GM19467 (cell line): ENCODE data around the gene TPRG1.
A peak's percentile ranks its signal among the peaks of the same experiment; 100 is the strongest.

Source experiments
- ATAC-seq: cut with Tn5 transposase; IDR thresholded peaks from one replicate; pipeline ENCODE4 v1.9.1; 2021; ENCODE audit warnings: mild to moderate bottlenecking, moderate library complexity; ENCODE audit not compliant: unreplicated experiment

The TPRG1 gene

DNA sequence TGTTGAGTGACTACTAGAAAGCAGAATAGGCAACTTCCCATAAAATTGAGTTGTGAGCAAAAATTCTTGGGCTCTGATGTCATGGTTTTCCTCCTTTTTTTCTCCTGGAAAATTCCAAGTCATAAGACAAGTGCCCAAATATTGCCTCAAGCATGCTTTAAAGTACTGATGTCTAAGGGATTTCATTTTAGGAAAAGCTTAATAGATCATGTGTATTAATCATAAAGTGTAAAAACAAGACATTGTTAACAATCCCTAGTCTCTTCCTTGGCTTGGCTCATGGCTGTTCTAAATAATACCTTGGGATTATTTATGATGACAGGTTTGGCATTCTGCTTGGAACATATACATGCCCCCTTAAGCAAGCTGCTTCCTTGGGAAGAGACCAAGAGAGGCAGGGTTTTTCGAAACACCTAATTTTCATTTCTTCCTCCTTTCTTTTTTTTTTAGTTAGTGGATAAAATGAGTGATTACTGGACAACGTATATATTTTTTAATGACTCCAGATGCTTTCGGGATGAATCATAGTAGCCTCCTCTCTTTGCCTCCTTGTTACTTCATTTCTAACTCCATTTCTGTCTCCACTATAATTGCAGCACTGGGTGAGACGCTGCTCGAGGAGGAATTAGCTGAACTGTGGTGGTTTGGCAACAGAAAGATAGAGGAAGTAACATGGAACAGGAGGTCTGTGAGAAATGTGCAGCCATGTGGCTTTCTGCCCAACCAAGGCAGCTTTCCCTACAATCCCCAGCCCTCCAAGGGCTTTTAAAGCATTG lies 104.9 kb downstream of the TPRG1 start:
- no peak for ATAC-seq

DNA sequence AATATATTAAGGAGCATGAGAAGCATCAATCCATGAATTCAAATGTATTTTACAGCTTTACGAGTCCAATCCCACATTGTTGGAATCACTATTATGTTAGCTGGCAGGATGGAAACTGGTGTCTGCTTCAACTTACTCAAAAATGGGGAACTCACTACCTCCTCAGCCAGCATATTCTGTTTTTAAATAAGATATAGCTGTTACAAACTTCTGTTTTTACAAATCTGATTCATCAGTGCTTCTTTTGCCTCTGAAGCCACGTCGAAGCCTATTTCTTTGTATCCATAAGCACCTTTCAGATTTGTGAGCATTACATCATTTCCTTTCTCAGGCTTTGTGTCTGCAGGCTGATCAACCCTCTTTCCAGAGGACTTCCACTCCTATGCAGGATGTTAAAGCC lies 105.9 kb downstream of the TPRG1 start:
- no peak for ATAC-seq

DNA sequence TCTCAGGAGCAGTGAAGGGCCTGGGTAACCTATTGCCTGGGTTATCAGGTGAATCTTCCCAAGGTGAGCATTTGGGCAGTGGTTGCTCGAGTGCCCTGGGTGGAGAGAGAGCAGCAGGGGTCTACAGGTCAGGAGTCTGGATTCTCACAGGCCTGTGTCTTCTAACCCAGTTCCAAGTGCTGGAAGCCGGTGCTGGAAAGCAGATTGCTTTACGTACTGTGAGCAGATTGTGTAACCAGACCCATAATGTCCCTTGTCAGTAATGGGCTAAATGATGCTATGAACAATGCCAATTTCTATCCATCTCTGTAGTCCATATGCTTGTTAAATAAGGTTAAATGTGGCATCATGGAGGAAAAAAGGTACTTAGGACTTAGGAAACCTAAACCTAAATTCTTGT lies 106.5 kb downstream of the TPRG1 start:
- no peak for ATAC-seq

DNA sequence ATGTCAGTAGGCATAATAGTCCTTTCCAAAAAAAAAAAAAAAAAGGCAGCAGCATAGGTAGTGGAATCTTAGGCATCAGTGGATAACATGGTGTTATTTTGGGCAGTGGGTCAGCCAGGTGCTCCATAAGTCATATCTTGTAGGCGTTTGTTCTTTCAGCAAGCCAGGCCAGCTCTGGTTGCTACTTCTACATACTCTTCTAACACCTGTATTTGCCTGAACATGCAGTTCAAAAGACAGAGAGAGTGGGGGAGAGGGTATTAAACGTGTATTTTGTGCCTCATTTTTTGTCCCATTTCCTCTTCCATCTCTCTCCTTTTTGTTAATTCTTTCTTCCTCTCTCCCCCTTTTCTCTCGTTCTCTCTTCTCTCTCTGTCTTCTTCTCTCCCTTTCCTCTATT lies 110.4 kb downstream of the TPRG1 start:
- ATAC-seq: no peak

DNA sequence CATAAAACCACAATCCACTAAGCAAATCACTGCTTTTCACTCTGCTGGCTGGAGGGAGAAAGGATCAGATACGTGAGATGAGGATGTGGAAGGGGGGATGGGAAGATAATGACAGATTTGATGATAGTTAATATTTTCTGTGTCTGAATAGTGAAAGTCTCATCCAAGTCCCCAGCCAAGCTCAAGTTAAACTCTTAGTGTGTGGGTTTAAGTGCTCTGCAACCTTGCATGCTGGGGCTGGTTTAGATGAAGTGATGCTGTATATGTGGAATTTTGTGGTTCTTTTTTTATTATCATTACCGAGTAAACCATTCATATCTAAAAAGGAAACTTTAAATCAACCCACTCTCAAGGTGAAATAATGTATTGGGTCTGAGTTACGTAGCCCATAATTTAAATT lies 111.0 kb downstream of the TPRG1 start:
- ATAC-seq: no peak

DNA sequence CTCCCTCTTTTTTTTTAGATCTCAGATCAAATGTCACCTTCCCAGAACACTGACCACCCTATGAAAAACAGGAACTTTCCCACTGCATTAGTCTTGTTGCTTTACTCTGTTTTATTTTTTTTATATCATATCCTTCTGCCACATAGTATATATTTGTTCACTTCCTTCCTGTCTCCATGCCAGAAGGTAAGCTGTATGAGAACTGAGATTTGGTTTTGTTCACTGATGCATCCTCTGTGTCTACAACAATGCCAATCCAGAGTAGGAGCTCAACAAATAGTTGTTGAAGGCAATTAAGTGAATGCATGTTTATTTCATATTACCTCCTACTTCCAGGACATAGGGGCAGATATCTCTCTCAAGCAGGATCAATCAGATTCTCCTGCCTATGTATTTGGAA lies 114.4 kb downstream of the TPRG1 start:
- no peak for ATAC-seq

DNA sequence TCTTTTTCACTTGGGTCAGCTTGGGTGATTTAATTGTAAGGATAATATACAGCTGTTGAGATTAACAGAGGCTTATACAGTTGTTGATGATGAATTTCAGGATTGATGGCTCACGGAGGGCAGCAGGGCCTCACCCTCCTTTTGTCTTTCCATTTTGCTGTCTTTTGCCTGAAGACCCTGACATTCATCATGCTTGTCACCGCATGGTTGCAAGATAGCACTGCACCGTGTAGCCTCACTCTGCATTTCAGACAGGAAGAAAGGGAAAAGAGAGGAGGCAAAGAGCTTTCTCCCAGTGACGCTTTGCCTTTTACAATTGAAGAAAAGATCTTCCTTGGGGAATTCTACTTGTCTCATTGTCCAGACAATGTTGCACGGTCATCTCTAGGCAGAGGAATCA lies 115.1 kb downstream of the TPRG1 start:
- ATAC-seq: no peak

DNA sequence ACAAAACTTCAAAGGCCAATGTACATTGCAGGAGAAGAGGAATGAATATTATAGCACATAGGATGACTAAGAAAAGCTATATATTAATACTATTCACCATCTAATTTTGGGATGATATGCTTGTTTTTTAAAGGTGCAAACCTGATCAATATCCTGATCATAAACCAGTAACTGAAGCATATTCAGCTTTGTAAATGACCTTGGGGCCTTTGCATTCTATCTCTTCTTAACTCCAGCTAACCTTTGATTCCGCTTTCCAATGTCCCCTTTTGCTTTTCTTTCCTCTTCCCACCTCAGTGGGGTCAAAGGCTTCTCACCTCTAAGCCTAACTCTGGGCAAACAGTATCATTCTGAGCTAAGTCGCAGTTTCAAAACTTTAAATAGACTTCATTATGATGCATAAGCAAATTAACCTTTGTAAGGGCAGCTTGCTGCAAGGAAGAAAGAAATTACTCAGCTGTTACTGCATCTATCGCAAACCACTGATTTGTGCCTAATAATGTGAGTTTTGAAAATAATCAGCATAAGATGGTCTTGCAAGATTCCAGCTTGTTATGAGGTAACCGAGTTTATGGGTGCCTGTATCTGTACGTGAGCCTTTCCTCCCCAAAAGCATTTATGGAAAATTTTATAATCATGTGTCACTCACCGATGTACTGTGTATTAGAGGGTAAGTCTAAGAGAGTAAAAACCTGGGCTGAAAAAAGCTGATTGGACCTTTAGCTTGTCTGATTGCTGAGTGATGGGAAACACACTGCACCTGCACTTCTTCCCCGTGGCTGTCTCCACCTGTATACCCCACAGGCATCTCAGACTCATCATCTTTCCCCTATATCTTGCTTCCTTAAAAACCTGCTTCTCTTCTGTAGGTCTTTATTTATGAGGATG lies 116.8 kb downstream of the TPRG1 start:
- peak; percentile 95 for ATAC-seq

DNA sequence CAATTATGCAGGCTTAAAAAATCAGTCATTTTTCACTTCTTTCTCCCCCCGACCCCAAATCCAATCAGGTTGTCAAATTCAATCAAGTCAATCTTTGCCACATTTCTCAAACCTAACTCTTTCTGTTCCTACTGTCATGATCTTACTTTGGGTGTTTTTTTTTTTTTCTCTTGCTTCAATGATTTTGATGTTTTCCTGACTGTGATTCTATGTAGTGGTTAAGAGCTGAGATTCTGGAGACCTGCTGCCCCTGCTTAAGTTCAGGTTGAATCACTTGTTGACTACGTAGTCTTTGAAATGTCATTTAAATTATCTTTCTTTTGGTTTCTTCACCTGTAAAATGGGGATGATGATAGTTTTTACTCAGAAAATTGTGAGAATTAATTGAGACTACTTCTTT lies 117.5 kb downstream of the TPRG1 start:
- ATAC-seq: no peak

DNA sequence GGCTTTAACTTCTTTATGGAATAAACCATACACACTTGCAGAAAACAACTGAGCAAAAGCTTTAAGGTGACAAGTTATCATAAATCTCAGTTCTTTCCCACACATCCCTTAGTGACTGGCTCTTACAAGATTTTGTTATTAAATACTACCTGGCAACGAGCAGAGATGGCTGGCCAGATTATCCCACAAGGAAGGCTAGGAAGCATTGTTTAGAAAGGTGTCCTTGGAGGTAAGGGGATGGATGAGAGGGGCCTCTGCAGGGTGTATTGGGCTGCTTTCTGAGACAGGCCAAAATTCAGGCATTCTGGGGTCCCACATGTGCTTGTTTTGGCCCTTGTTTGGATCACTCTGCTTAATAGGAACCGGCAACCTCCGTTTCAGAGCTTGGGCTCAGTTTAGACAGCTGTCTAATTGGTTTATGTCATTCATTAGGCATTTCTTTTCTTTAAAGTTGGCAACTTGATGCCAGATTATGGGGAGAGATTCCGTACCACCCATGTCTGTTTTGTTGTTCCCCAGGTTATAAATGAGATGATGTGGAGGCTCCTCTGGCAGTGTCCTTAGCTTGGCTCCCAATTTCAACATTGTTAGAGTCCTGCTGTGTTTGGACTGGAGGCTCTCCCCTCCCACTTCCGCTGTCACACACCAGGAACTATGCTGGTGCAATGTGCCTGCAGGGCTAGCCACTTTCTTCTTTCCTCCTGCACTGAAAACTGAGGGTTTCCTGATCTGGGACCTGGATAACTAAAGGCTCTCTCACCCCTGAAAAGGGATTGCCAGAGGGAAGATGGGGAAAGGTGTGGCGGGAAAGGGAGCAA lies 121.1 kb downstream of the TPRG1 start:
- no peak for ATAC-seq

DNA sequence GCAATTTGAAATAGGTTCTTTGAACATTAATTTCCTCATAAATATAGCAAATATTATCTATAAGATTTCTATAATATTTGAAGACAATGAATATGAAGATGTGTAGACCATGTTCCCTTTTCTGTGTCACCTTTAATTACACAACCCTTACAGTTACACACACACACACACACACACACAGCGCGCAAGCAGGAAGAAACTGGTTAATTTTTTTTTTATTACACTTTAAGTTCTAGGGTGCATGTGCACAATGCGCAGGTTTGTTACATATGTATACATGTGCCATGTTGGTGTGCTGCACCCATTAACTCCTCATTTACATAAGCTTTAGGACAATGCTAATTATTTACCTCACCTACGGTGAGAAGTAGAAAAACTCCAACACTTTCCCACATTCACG lies 122.9 kb downstream of the TPRG1 start:
- no peak for ATAC-seq

DNA sequence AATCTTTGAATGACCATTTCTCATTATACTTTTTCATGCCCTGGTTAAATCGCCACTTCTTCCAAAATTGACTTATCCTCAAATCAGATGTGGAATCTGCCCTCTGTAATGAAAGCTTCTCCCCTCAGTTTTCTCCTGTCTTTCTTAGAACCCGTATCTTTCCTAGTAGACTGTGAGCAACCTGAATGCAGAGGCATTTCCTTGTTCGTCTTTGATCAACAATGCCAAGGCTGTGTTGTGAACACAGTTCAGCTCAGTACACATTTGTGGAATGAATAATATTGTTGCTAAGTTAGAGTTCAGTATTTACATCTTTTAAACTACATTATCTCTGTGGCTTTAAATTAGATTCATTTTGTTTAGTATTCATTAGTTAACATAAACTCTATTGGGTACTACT lies 123.3 kb downstream of the TPRG1 start:
- no peak for ATAC-seq

DNA sequence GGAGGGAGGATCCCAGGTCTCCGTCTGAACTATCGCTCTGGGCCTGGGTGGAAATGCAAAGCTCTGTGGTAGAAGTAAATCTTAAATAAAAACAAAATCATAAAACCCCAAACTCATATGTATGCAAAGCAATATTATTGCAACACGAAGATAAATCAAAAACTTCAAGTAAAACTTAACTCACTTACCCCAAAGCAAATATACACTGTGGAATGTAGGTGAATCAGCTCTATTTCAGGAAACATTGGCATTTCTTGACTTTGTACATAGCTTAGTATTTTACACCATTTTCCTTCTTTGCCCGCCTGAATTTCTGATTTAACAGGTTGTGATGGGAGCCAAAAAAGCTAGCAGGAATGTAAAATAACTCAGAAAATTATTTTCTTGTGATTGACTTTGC lies 126.2 kb downstream of the TPRG1 start:
- ATAC-seq: no peak

DNA sequence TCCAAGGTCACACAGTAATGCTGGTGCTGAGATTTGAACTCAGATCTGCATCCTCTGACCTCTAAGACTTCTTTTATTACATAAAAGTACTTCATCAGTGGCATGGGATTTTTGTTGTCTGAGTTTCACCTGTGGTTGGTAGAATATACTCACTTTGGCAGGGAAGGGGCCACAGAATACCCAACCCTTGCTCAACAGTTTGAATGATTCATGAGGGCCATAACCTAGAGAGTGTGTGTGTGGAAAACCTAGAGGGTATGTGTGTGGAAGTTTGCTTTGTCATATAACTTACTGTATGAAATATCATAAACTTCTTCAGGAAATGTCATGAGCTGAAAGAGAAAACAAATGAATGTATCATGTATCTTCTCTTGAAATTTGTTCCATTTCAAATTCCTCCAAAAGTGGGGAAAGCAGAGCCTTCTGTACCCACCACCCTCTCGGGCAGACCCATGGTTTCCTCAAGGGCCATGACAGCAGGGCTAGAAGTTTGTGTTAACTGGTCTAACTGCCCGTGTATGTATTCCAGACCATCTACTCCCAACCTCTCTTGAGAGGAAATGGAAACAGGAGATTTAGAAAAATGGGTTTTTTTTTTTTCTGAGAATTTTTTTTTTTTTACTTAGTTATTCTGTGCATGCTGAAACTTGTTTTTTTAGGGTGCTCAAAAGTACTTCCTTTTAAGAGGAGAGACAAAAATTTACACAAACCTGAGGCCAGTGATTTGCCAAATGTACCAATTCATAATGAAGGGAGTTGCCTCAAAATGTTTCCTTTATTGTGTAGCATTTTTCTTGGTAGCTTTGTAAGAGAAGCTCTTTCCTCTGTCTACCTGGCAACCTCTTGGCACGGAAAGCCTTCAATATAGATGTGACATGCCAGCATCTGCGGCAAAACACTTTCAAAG lies 127.0 kb downstream of the TPRG1 start:
- ATAC-seq: no peak

DNA sequence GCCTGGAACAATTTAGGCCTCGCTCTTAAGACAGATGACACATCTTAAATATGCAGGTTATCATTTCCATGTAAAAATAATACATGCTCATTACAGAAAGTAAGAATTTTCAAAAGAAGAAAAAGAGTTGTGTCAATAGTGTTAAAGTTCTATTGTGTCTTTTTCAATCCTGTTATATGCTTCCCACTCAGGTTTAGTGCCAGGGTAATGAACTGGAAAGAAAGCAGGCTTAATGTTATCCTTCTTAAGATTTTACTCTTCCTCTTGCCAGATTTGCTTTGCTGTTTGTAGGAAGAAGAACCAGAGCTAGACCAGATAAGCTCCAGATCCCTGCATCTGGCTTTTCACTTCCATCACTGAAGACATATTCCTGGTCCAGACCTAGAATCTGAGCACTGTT lies 128.6 kb downstream of the TPRG1 start:
- no peak for ATAC-seq

DNA sequence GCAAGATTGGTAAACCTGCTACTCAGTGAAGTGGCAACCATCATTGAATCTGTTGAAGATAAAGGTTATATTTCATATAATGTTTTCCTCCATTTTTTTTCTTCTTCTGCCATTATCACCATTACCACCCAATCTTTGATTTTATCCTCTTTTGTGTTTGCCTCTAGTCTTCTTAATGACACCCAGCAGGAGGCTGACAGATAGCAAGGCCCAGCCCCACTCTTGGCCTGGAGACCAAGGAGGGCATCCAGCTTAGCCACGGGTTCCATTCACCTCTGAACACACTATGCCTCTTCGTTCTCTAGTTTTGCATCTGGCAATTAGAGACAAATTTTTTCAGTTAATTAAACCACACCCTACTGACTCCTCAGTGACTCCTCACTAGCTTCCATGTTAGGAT lies 129.7 kb downstream of the TPRG1 start:
- ATAC-seq: no peak

DNA sequence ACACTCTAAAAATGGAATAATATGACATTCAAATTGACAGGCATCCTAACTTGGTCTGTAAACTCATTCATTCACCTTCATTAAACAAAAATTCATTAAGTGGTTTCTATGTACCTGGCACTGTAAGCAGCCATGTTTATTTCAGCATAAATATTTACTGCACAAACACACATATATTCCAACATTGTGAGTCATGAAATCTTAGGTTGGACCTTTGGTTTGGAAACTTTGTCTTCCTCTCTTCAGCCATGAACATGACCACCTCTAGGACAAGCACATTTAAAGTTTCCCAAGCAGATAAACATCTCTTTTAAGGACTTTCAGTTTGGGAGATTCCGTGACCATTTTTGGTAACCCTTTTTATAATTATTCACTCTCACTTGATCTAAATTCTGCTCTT lies 131.8 kb downstream of the TPRG1 start:
- ATAC-seq: no peak

DNA sequence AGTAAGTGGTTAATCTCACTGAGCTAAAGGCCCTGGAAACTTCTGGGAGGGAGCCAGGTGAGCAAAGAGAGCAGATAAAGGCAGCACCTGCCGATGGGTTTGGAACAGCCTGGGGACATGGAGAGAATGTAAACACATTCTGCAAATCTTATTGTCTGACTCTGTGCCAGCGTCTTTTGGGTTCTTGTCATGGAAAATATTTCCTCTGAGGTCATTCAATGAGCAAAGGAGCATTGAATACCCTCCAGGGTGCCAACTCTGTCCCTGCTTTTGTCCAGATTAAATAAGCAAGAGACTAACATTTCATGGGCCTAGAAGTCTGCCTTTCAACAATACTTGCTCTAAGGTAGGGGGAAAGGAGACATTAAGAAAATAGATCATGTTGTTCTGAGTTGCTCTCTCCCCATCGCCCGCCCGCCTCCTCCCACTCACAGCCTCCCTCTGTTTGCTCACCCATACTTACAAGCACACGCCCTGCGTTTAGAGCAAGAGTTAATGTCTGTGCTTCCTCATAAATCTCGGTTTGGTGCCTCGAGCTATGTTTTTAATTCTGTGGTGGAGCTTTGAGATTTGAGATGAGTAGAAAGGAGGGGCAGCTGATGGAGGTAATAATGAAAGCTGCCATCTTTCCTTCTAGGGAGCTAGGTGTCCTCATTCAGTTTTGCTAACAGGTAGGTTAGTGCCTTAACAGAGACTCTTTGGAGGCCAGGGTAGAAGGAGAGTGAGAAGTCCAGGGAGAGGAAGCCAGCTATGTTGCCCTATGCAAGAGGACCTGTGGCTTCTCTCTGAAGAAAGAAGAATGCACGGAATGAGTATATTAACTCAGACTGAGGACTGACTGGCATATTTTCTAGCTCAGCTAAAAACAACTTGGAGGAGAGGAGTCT lies 132.9 kb downstream of the TPRG1 start:
- no peak for ATAC-seq

DNA sequence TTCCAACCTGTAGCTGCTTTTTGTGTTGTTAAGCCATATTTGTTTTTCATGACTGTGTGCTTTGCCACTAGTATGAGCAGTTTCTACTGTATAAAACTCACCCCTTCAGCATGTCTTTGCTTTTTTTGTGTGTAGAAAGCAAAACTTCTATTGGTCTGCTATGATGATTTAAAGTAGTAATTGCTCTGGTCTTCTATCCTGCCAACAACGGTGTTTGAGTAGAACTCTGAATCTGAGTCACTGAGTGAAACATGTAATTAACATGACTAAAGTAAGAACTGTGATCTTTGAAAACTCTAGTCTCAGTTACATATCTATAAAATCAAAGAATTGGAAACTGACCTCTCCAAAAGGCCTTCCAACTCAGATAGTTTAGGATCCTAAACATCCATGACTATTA lies 133.6 kb downstream of the TPRG1 start:
- no peak for ATAC-seq
